Motor neuron (in vitro differentiated cells): ENCODE results near the gene ZNF236. TPM values are rescaled to one million over a fixed set of nuclear protein-coding genes. Genes with fewer than 3 reads are reported as not detected.

ENCODE experiments used
- ATAC-seq, 8 experiments: fragments of 200-7000 bp; cut with Tn5 transposase; replicated peaks in 6 of 8; 2 replicates each; pipeline ENCODE4 v1.8.0; 2021; ENCODE audit warnings: mild to moderate bottlenecking in 8 of 8, moderate library complexity in 8 of 8
- H3K27ac ChIP-seq, 2 donors: fragments of 250-450 bp; sonication (Bioruptor Pico); 2 replicates each; pipeline ENCODE4 v1.9.0; 2021; ENCODE audit warnings: antibody characterized with exemption in 2 of 2, mild to moderate bottlenecking in 2 of 2, moderate library complexity in 1 of 2
- H3K4me1 ChIP-seq, 2 donors: fragments of 250-450 bp; sonication (Bioruptor Pico); replicated peaks in 1 of 2; 2 replicates each; pipeline ENCODE4 v1.6.1; 2021; ENCODE audit warnings: antibody characterized with exemption in 2 of 2, mild to moderate bottlenecking in 2 of 2, moderate library complexity in 1 of 2
- H3K4me3 ChIP-seq, 5 donors: fragments of 250-450 bp; sonication (Bioruptor Pico); 2 replicates each; pipeline ENCODE4 v1.9.0; 2021; ENCODE audit warnings: antibody characterized with exemption in 5 of 5, mild to moderate bottlenecking in 5 of 5, moderate library complexity in 4 of 5
- WGBS, 10 experiments: fragments of 450-650 bp; shearing (Covaris generic); methylation state at CpG; one replicate each; pipeline ENCODE4 v1.0.0; 2022; 5-methylcytosine and 5-hydroxymethylcytosine counted together
- in situ Hi-C, 9 experiments: fragments of 400-800 bp; cut with MboI; loops; one replicate each; pipeline ENCODE4 v1.15.0; 2021; ENCODE audit warnings: low sequenced_read_pairs in 9 of 9, low pct_unique_long_range_greater_than_20kb in 2 of 9; ENCODE audit not compliant: unreplicated experiment in 9 of 9
- total RNA-seq, 8 experiments: library from RNA; unstranded; fragments of 300-600 nt; gene quantifications; 2 replicates each; pipeline versions ENCODE4 v1.2.3 to v1.2.4, GENCODE V29; 2022

ZNF236 gene
- total RNA-seq, 8 experiments from 2014 or later = 4.2 to 18.7 (median 11.0) TPM

GRCh38 chr18:77019641-77020040 is 197.3 kb downstream of the ZNF236 start:
- 62 to 100% (median 86%) methylated on average over 1 to 8 of the region's 9 CpGs; no CpG with 5 or more reads in 5 of the 10 experiments for WGBS, 10 experiments

More at GRCh38 chr18:77019641-77020040, 197.3 kb downstream of the ZNF236 start:
- Histone ChIP-seq H3K27ac (no peak overlapping the region), H3K4me1 (peaks cover 0 to 5% of the 10 kb centered on the region in 2 donors), H3K4me3 (no peak overlapping the region)
- ATAC-seq = no peak
- in situ Hi-C loops = loop anchor here in 1 of 9 experiments (25.0 kb wide), 1 partner anchor 193 kb away; no protein-coding TSS in a partner anchor
